H9 (cell line): ENCODE data around the gene MKX. TPM values are rescaled to one million over a fixed set of nuclear protein-coding genes. Genes with fewer than 3 reads are reported as not detected.
A peak's percentile ranks its signal among the peaks of the same experiment; 100 is the strongest.

Experiments
- DNase-seq: peaks from one replicate; pipeline ENCODE4 v3.0.0-alpha.2; 2017
- H2AFZ ChIP-seq: one replicate; pipeline ENCODE4 v1.6.1; 2013; ENCODE audit warnings: mild to moderate bottlenecking, low read length, control low read depth, moderate library complexity
- H2AK5ac ChIP-seq: 2 replicates; pipeline ENCODE4 v1.6.1; 2013; ENCODE audit warnings: low read length, control low read depth, mixed read lengths; ENCODE audit not compliant: insufficient read length
- H2BK120ac ChIP-seq: one replicate; pipeline ENCODE4 v1.6.1; 2013; ENCODE audit warnings: low read depth, mild to moderate bottlenecking, low read length, control low read depth, inconsistent platforms; ENCODE audit not compliant: poor library complexity, severe bottlenecking
- H2BK12ac ChIP-seq: 2 replicates; pipeline ENCODE4 v1.6.1; 2013; ENCODE audit warnings: low read length, control low read depth, mixed read lengths, low read depth; ENCODE audit not compliant: insufficient read length
- H2BK15ac ChIP-seq: 2 replicates; pipeline ENCODE4 v1.6.1; 2013; ENCODE audit warnings: low read depth, low read length, control low read depth
- H2BK20ac ChIP-seq: one replicate; pipeline ENCODE4 v1.6.1; 2013; ENCODE audit warnings: low read depth, mild to moderate bottlenecking, low read length, control low read depth, inconsistent platforms; ENCODE audit not compliant: poor library complexity, severe bottlenecking
- H2BK5ac ChIP-seq: 2 replicates; pipeline ENCODE4 v1.6.1; 2013; ENCODE audit warnings: low read length, control low read depth, mixed read lengths; ENCODE audit not compliant: insufficient read length
- H3K14ac ChIP-seq: 2 replicates; pipeline ENCODE4 v1.6.1; 2013; ENCODE audit warnings: low read length, control low read depth; ENCODE audit not compliant: insufficient read depth
- H3K18ac ChIP-seq: 2 replicates; pipeline ENCODE4 v1.6.1; 2013; ENCODE audit warnings: low read depth, mild to moderate bottlenecking, mixed read lengths, low read length, control low read depth; ENCODE audit not compliant: insufficient read length
- H3K23ac ChIP-seq: 2 replicates; pipeline ENCODE4 v1.6.1; 2013; ENCODE audit warnings: low read length, control low read depth, mixed read lengths, low read depth; ENCODE audit not compliant: insufficient read length
- H3K23me2 ChIP-seq: 2 replicates; pipeline ENCODE4 v1.6.1; 2013; ENCODE audit warnings: low read depth, mild to moderate bottlenecking, mixed read lengths, low read length, control low read depth; ENCODE audit not compliant: insufficient read length, poor library complexity, severe bottlenecking
- H3K27ac ChIP-seq: 2 replicates; pipeline ENCODE4 v1.5.1; 2013; ENCODE audit warnings: low read length, control low read depth, mixed read lengths, low read depth; ENCODE audit not compliant: insufficient read length
- H3K27me3 ChIP-seq: 2 replicates; pipeline ENCODE4 v1.6.1; 2013; ENCODE audit warnings: low read length, control low read depth, inconsistent platforms; ENCODE audit not compliant: insufficient read depth
- H3K4ac ChIP-seq: 2 replicates; pipeline ENCODE4 v1.6.1; 2013; ENCODE audit warnings: low read depth, mild to moderate bottlenecking, control low read depth, inconsistent platforms, low read length, moderate library complexity
- H3K4me1 ChIP-seq: 2 replicates; pipeline ENCODE4 v1.6.1; 2013; ENCODE audit warnings: low read length, control low read depth, inconsistent platforms; ENCODE audit not compliant: insufficient read depth
- H3K4me2 ChIP-seq: 2 replicates; pipeline ENCODE4 v1.6.1; 2013; ENCODE audit warnings: low read length, control low read depth, mixed read lengths; ENCODE audit not compliant: insufficient read length, insufficient read depth
- H3K56ac ChIP-seq: 2 replicates; pipeline ENCODE4 v1.6.1; 2013; ENCODE audit warnings: low read depth, mild to moderate bottlenecking, mixed read lengths, low read length, control low read depth; ENCODE audit not compliant: insufficient read length
- H3K79me1 ChIP-seq: 2 replicates; pipeline ENCODE4 v1.6.1; 2013; ENCODE audit warnings: low read depth, mild to moderate bottlenecking, moderate library complexity, low read length, control low read depth, inconsistent platforms; ENCODE audit not compliant: insufficient read depth, poor library complexity, severe bottlenecking
- H3K79me2 ChIP-seq: 2 replicates; pipeline ENCODE4 v1.6.1; 2013; ENCODE audit warnings: low read length, control low read depth, inconsistent platforms; ENCODE audit not compliant: insufficient read depth
- H3K9ac ChIP-seq: 2 replicates; pipeline ENCODE4 v1.6.1; 2013; ENCODE audit warnings: low read length, control low read depth, mixed read lengths; ENCODE audit not compliant: insufficient read length; ENCODE audit errors: extremely low read depth
- H3K9me3 ChIP-seq: one replicate; pipeline ENCODE4 v1.6.1; 2013; ENCODE audit warnings: low read depth, low read length, inconsistent platforms; ENCODE audit not compliant: control insufficient read depth
- H3T11ph ChIP-seq: one replicate; pipeline ENCODE4 v1.6.1; 2013; ENCODE audit warnings: mild to moderate bottlenecking, low read length, control low read depth, inconsistent platforms
- H4K20me1 ChIP-seq: one replicate; pipeline ENCODE4 v1.6.1; 2013; ENCODE audit not compliant: control insufficient read depth, insufficient read length, insufficient read depth
- H4K5ac ChIP-seq: 2 replicates; pipeline ENCODE4 v1.6.1; 2013; ENCODE audit warnings: low read depth, mild to moderate bottlenecking, mixed read lengths, low read length, control low read depth; ENCODE audit not compliant: insufficient read length
- H4K8ac ChIP-seq: replicated peaks from 2 replicates; pipeline ENCODE4 v1.6.1; 2013; ENCODE audit warnings: low read length, control low read depth, mixed read lengths, low read depth; ENCODE audit not compliant: insufficient read length
- H4K91ac ChIP-seq: 2 replicates; pipeline ENCODE4 v1.6.1; 2013; ENCODE audit warnings: low read depth, mild to moderate bottlenecking, moderate library complexity, mixed read lengths, low read length, control low read depth; ENCODE audit not compliant: insufficient read length
- H3K27ac Mint-ChIP-seq, 3 experiments: 2 replicates in 2 of 3; 3 replicates in 1 of 3; pipeline ENCODE4 v1.8.0; 2020 to 2021; ENCODE audit warnings: mixed read lengths in 3 of 3, mild to moderate bottlenecking in 1 of 3, moderate library complexity in 1 of 3
- H3K27me3 Mint-ChIP-seq: 2 replicates; pipeline ENCODE4 v1.8.0; 2021; ENCODE audit warnings: low read depth, mild to moderate bottlenecking, moderate library complexity, mixed read lengths
- H3K36me3 Mint-ChIP-seq, 3 experiments: 2 replicates in 2 of 3; 3 replicates in 1 of 3; pipeline ENCODE4 v1.8.0; 2020 to 2021; ENCODE audit warnings: low read depth in 3 of 3, mixed read lengths in 3 of 3; ENCODE audit not compliant: insufficient read depth in 1 of 3
- H3K4me1 Mint-ChIP-seq, 2 experiments: 2 replicates each; pipeline ENCODE4 v1.8.0; 2020; ENCODE audit warnings: mixed read lengths in 2 of 2
- H3K4me3 Mint-ChIP-seq, 2 experiments: 2 replicates in 1 of 2; 3 replicates in 1 of 2; pipeline ENCODE4 v1.8.0; 2020 to 2021; ENCODE audit warnings: mild to moderate bottlenecking in 2 of 2, mixed read lengths in 2 of 2, moderate library complexity in 1 of 2
- H3K9me3 Mint-ChIP-seq, 2 experiments: 2 replicates in 1 of 2; 3 replicates in 1 of 2; pipeline ENCODE4 v1.8.0; 2020; ENCODE audit warnings: mild to moderate bottlenecking in 2 of 2, mixed read lengths in 2 of 2, moderate library complexity in 1 of 2
- whole genome bisulfite sequencing: extraction: QIAGEN DNeasy Blood & Tissue Kit; methylation state at CpG from one replicate; pipeline ENCODE4 v1.1.7; 2013; ENCODE audit warnings: missing lambda C conversion rate, low lambda C conversion rate, mixed read lengths; ENCODE audit not compliant: insufficient read length; ENCODE audit errors: extremely low coverage; 5-methylcytosine and 5-hydroxymethylcytosine counted together
- total RNA-seq: library from RNA; stranded (reverse); gene quantifications from 2 replicates; pipeline ENCODE4 v1.2.1, GENCODE V29; 2021
- TF ChIP-seq, protein P1 (sequence below): fragments of 200-600 bp; sonication (generic); conservative IDR thresholded peaks from 3 replicates; pipeline ENCODE4 v1.8.0; 2021; ENCODE audit warnings: antibody characterized with exemption, mild to moderate bottlenecking

Gene MKX
- total RNA-seq, 1 experiment from 2014 or later = 0.46 TPM

DNA sequence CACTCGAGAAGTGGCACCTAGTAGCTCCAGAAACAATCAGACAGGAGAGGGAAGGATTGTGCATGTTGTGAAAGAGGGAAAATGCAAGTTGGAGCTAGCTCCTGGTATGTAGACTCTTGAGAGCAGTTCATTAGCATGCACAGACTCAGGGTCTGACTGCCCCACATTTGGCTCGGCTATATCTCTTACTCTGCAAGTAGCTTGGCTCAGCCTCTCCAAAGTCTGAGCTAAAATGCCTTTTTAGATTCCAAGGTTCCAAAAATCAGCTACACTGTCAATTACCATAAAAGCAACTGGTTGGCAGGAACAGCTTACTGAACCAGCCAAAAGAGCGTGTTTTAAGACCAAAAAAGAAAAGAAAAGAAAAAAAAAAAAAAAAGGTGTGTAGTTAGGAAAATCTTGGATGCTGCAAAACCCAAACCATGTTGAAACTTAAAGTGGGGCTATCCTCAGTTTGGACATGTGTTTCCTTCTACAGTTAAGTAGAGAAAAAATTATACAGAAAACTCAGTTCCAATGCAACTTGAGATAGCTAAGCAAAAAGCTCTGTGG, 65.5 kb downstream of the MKX start:
- DNase-seq = no peak
- Mint-ChIP-seq H3K36me3 (no peaks in the 10 kb centered on the region), H3K27ac (peak overlapping the region in 1 of 3 experiments; percentile 53; a peak in 1 of 7 replicates)

More for the DNA sequence above, 65.5 kb downstream of the MKX start:
- H3K4me3 Mint-ChIP-seq = no peak overlapping the region
- TF ChIP-seq, protein P1, sequence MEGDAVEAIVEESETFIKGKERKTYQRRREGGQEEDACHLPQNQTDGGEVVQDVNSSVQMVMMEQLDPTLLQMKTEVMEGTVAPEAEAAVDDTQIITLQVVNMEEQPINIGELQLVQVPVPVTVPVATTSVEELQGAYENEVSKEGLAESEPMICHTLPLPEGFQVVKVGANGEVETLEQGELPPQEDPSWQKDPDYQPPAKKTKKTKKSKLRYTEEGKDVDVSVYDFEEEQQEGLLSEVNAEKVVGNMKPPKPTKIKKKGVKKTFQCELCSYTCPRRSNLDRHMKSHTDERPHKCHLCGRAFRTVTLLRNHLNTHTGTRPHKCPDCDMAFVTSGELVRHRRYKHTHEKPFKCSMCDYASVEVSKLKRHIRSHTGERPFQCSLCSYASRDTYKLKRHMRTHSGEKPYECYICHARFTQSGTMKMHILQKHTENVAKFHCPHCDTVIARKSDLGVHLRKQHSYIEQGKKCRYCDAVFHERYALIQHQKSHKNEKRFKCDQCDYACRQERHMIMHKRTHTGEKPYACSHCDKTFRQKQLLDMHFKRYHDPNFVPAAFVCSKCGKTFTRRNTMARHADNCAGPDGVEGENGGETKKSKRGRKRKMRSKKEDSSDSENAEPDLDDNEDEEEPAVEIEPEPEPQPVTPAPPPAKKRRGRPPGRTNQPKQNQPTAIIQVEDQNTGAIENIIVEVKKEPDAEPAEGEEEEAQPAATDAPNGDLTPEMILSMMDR = no peak
- H4K5ac ChIP-seq = no peak overlapping the region
- no peak overlapping the region for H2BK5ac ChIP-seq
- H3T11ph ChIP-seq = no peak overlapping the region
- H2BK15ac ChIP-seq = no peak overlapping the region
- peaks cover 6 to 9% of the 10 kb centered on the region in 2 experiments for H3K4me1 Mint-ChIP-seq
- H3K79me1 ChIP-seq = no peaks in the 10 kb centered on the region
- no peak overlapping the region for H3K23ac ChIP-seq
- no peak overlapping the region for H4K91ac ChIP-seq
- H3K9ac ChIP-seq = no peak overlapping the region
- no peak overlapping the region for H3K4ac ChIP-seq
- H2BK120ac ChIP-seq = no peak overlapping the region
- H3K27me3 Mint-ChIP-seq = no peaks in the 10 kb centered on the region
- H3K27ac ChIP-seq = no peak overlapping the region
- no peak overlapping the region for H2BK12ac ChIP-seq
- H3K18ac ChIP-seq = no peak overlapping the region
- WGBS = no CpG with 5 or more reads among the region's 3 CpGs
- H3K9me3 ChIP-seq = no peaks in the 10 kb centered on the region
- H3K4me2 ChIP-seq = no peak overlapping the region
- H2BK20ac ChIP-seq = no peak overlapping the region
- no peaks in the 10 kb centered on the region for H3K23me2 ChIP-seq
- H4K8ac ChIP-seq = no peak overlapping the region
- H3K79me2 ChIP-seq = no peaks in the 10 kb centered on the region
- H2AK5ac ChIP-seq = no peak overlapping the region
- no peak overlapping the region for H3K56ac ChIP-seq
- no peak overlapping the region for H2AFZ ChIP-seq
- no peaks in the 10 kb centered on the region for H3K27me3 ChIP-seq
- no peak overlapping the region for H3K14ac ChIP-seq
- no peaks in the 10 kb centered on the region for H3K4me1 ChIP-seq
- H3K9me3 Mint-ChIP-seq = no peaks in the 10 kb centered on the region
- H4K20me1 ChIP-seq = no peaks in the 10 kb centered on the region
